GM10266 (cell line): ENCODE results near the gene CORO2A.
A peak's percentile ranks its signal among the peaks of the same experiment; 100 is the strongest.
"Not testable (repeated sequence)": the region's sequence is repeated elsewhere in the genome, so short reads cannot be mapped to it uniquely, and the experiment has no call there.

Experiments
- DNase-seq: peaks from one replicate; pipeline ENCODE4 v3.0.0; 2012; ENCODE audit errors: extremely low spot score
- TF ChIP-seq, protein P1 (sequence below): IDR thresholded peaks from 2 replicates; pipeline ENCODE4 v1.5.1; 2012; ENCODE audit warnings: mild to moderate bottlenecking, low read depth; ENCODE audit not compliant: control insufficient read depth, insufficient read depth; ENCODE audit errors: missing control alignments

Gene CORO2A

DNA sequence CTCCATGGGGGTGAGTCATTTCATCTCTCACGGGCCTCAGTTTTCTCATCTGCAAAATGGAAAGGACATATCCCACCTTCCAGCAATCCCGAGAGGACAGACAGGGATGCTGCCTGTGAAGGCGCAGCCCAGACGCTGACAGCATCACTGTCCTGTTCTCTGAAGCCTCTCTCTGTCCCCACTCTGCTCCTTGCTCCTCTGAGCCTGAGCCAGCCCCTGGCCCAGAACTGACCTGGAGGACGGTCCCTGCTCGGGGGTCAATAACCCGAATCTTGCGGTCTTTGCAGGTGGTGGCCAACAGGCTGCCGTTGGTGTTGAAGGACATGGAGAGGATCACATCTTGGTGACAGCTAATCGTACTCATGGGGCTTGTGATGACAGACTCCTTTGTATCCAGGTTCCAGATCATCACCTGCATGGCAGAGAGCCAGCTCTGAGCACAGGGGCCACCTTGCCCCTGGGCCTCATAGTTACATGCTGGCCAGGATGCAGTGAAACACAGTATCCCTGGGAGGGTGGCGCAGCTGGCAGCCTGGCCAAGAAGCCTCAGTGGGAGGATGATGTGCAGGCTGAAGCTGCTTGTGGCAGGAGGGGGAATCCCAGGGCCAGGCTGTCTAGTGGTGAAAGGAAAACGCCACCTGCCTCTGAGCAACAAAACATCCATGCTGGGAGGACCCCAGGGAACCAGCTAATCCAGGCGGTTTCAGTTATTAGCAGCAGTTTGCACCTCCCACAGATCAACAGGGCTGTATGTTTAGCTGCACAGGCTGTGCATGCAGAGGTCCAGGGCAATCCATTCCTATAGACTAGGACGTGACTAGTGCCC is 59.4 kb downstream of the CORO2A start:
- DNase-seq = peak; percentile 35
- TF ChIP-seq, protein P1, sequence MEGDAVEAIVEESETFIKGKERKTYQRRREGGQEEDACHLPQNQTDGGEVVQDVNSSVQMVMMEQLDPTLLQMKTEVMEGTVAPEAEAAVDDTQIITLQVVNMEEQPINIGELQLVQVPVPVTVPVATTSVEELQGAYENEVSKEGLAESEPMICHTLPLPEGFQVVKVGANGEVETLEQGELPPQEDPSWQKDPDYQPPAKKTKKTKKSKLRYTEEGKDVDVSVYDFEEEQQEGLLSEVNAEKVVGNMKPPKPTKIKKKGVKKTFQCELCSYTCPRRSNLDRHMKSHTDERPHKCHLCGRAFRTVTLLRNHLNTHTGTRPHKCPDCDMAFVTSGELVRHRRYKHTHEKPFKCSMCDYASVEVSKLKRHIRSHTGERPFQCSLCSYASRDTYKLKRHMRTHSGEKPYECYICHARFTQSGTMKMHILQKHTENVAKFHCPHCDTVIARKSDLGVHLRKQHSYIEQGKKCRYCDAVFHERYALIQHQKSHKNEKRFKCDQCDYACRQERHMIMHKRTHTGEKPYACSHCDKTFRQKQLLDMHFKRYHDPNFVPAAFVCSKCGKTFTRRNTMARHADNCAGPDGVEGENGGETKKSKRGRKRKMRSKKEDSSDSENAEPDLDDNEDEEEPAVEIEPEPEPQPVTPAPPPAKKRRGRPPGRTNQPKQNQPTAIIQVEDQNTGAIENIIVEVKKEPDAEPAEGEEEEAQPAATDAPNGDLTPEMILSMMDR = no peak

DNA sequence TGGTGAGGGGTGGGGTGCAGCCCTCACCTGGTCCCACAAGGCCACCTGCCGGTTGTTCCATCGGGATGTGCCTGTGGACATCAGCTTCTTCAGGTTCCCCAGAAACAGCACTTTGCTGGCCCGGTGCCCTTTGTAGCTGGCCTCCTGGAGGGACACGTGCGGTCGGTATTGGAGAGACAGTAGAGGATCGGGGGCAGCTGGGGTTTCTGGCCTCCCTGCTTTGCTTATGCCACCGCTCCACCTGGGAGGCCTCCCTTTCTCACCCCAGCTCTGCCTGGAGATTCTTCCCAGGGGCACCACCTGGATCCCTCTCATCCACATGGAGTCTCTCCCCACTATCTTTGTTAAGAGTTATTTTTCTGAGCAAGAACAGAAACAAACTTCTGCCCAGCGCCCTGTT is 60.3 kb downstream of the CORO2A start:
- no peak for DNase-seq
- TF ChIP-seq, protein P1 = no peak

DNA sequence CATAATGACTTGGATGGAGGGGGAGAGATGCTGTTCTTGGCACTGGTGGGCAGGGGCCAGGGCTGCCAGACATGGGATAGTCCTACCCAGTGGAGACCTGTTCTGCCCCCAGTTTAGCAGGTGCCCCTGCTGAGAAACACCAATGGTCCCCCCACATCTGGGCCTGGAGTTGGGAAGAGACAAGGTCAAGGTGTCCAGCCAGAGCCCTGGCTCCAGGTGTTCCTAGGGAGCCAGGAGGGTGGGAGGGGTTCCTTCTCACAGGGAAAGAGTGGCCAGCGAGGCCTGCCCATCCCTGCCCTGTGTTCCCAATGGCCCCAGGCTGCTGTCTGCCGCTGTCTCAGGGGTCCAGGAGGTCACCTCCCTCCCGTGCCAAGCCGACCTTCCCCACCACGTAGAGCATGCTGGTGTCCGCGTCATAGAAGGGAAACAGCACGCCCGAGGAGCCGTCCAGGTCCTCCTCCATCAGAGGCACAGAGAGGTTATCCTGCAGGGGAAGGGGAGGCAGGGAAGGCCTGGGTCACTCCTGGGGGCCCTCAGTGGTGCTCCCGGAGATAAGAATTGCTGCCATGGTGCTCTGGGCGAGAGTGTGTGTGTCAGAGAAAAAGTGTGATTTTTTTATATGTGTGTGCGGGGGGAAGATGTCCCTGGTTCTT is 61.7 kb downstream of the CORO2A start:
- DNase-seq = no peak
- TF ChIP-seq, protein P1 = no peak

DNA sequence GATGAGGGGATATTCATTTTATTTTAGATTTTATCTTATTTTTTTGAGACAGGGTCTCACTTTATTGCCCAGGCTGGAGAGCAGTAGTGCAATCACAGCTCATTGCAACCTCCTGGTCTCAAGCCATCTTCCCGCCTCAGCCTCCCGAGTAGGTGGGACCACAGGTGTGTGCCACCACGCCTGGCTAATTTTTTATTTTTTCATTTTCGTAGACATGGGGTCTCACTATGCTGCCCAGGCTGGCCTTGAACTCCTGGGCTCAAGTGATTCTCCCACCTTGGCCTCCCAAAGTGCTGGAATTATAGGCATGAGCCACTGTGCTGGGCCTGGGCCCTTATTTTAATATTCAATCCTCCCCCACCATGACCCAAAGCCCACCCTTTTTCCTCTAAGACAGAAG is 62.4 kb downstream of the CORO2A start:
- not testable (repeated sequence) for DNase-seq

DNA sequence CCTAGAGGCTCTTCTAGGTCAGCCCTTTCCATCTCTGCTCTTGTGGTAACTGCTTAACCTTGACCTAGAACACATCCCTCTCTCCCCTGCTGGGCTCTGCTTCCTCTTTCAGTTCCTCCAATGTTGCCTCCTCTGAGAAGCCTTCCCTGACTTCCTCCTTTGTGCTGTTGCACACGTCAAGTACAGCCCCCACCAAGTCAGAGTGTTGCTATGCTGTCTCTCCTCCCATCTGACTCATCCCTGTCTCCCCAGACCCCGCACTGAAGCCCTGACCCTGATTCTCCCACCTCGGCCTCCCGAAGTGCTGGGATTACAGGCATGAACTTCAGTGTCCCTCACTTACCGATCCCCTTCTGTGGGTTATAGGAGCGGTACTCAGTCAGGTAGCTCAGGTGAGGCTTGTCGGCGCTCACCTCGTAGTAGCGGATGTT is 63.0 kb downstream of the CORO2A start:
- TF ChIP-seq, protein P1 = no peak
- peak; percentile 40 for DNase-seq

DNA sequence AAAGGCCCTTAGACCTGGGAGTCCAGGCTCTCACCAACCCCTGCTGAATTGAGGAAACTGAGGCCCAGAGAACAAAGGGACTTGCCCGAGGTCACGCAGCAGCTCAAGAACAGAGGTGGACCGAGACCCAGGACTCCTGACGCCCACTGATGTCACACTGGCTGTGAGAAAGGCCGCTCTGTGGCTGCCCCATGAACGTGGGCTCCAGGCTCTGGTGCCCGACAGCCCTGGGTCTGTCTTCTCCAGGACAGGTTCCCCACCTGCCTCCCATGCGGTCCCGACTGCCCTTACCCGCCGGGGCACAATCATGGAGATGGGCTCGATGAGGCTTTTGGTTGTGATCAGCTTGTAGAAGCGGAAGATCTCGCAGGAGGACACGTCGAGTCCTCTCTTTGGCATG is 64.1 kb downstream of the CORO2A start:
- TF ChIP-seq, protein P1 = no peak
- DNase-seq = no peak

DNA sequence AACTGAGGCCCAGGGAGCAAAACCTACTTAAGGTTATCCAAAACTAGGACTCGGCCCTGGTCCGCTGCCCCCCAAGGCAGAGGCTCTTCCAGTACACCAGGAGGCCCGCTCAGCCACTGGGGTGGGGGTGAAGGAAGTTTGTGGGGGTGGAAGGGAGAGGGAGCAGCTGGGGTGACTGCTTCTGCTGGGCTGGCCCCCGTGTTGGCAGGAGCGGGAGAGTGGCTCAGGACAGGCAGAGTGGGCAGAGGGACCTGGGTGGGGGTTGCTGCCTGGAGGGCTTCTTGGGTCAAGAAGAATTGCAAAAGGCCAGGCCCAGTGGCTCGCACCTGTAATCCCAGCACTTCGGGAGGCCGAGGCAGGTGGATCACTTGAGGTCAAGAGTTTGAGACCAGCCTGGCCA is 65.2 kb downstream of the CORO2A start:
- TF ChIP-seq, protein P1 = no peak

More for the DNA sequence above, 65.2 kb downstream of the CORO2A start:
- no peak for DNase-seq
